Prostate gland (tissue), 2 donors: ENCODE measurements around the gene CYP27A1.

Source experiments
- CTCF ChIP-seq, 4 experiments: fragments of 200-600 bp in 2 of 4; fragments of 450-650 bp in 2 of 4; sonication (generic) in 2 of 4; IDR thresholded peaks; 1 replicate in 3 of 4; 2 replicates in 1 of 4; pipeline ENCODE4 v1.5.1; 2016 to 2019; ENCODE audit warnings: antibody characterized with exemption in 4 of 4, mild to moderate bottlenecking in 2 of 4, moderate library complexity in 2 of 4
- POLR2A ChIP-seq: fragments of 450-650 bp; IDR thresholded peaks from one replicate; pipeline ENCODE4 v1.6.1; 2016; ENCODE audit warnings: antibody characterized with exemption, mild to moderate bottlenecking
- POLR2AphosphoS5 ChIP-seq: sonication (generic); formaldehyde crosslinking; IDR thresholded peaks from one replicate; pipeline ENCODE4 v1.6.1; 2017; ENCODE audit warnings: antibody characterized with exemption

DNA sequence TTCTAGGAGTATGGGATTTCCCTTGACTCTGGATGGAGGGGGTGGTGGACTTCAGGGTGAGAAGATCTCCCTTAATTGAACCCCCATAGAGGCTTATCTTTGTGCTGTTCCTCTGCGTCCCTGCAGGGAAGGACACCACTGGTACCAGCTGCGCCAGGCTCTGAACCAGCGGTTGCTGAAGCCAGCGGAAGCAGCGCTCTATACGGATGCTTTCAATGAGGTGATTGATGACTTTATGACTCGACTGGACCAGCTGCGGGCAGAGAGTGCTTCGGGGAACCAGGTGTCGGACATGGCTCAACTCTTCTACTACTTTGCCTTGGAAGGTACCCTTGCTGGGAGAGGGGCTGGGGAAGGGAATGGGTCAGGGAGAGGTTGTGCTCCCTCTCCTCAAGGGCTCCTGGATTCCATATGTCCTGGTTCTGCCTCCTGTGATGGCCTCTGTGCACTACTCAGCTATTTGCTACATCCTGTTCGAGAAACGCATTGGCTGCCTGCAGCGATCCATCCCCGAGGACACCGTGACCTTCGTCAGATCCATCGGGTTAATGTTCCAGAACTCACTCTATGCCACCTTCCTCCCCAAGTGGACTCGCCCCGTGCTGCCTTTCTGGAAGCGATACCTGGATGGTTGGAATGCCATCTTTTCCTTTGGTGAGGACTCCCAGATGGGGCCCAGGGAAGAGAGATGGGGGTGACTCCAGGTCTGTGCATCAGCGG, 30.3 kb downstream of the CYP27A1 start:
- TF ChIP-seq CTCF (IDR thresholded peaks at IDR 0.05) (no peak), POLR2AphosphoS5 (no peak), POLR2A (no peak)
